GM23338 (cell line): ENCODE measurements around the gene DMBT1. TPM values are rescaled to one million over a fixed set of nuclear protein-coding genes. Genes with fewer than 3 reads are reported as not detected.

Experiments
- ATAC-seq: fragments of 200-7000 bp; cut with Tn5 transposase; 3 replicates; pipeline ENCODE4 v1.9.1; 2020
- DNase-seq: peaks from one replicate; pipeline ENCODE4 v3.0.0-alpha.2; 2015; ENCODE audit warnings: low spot score
- H2AFZ ChIP-seq: fragments of 200-600 bp; sonication (generic); 2 replicates; pipeline ENCODE4 v1.8.0; 2016; ENCODE audit warnings: antibody characterized with exemption, mild to moderate bottlenecking, moderate library complexity
- H3F3A ChIP-seq: fragments of 200-600 bp; sonication (generic); replicated peaks from 2 replicates; pipeline ENCODE4 v1.8.0; 2017; ENCODE audit warnings: antibody characterized with exemption, mixed run types, low read depth
- H3K27ac ChIP-seq: fragments of 200-600 bp; sonication (generic); 2 replicates; pipeline ENCODE4 v1.6.1; 2016; ENCODE audit warnings: low read depth
- H3K27me3 ChIP-seq: fragments of 200-600 bp; sonication (generic); 2 replicates; pipeline ENCODE4 v1.8.0; 2016; ENCODE audit warnings: mild to moderate bottlenecking, mixed run types, moderate library complexity; ENCODE audit not compliant: insufficient read depth
- H3K36me3 ChIP-seq: fragments of 200-600 bp; sonication (generic); 2 replicates; pipeline ENCODE4 v1.8.0; 2016; ENCODE audit warnings: mild to moderate bottlenecking; ENCODE audit not compliant: insufficient read depth
- H3K4me1 ChIP-seq: fragments of 200-600 bp; sonication (generic); 2 replicates; pipeline ENCODE4 v1.8.0; 2016; ENCODE audit warnings: mild to moderate bottlenecking, moderate library complexity; ENCODE audit not compliant: insufficient read depth
- H3K4me2 ChIP-seq: fragments of 200-600 bp; sonication (generic); 2 replicates; pipeline ENCODE4 v1.7.1; 2017; ENCODE audit warnings: mixed run types
- H3K4me3 ChIP-seq: fragments of 200-600 bp; sonication (generic); 2 replicates; pipeline ENCODE4 v1.6.1; 2016; ENCODE audit warnings: mixed run types
- H3K79me2 ChIP-seq: fragments of 200-600 bp; sonication (generic); replicated peaks from 2 replicates; pipeline ENCODE4 v1.8.0; 2017; ENCODE audit warnings: mild to moderate bottlenecking; ENCODE audit not compliant: insufficient read depth
- H3K9me2 ChIP-seq: fragments of 200-600 bp; sonication (generic); 2 replicates; pipeline ENCODE4 v1.8.0; 2017; ENCODE audit not compliant: insufficient read depth
- H4K20me1 ChIP-seq: fragments of 200-600 bp; sonication (generic); replicated peaks from 2 replicates; pipeline ENCODE4 v1.8.0; 2017; ENCODE audit warnings: mild to moderate bottlenecking; ENCODE audit not compliant: insufficient read depth
- H3K27ac Mint-ChIP-seq: 2 replicates; pipeline ENCODE4 v1.8.0; 2020; ENCODE audit warnings: inconsistent platforms, mild to moderate bottlenecking, moderate library complexity, mixed read lengths
- H3K27me3 Mint-ChIP-seq: 3 replicates; pipeline ENCODE4 v1.8.0; 2022; ENCODE audit warnings: low read depth, mild to moderate bottlenecking, moderate library complexity, mixed read lengths, inconsistent platforms; ENCODE audit not compliant: insufficient read depth, poor library complexity
- H3K36me3 Mint-ChIP-seq: 3 replicates; pipeline ENCODE4 v1.8.0; 2021; ENCODE audit warnings: low read depth, mild to moderate bottlenecking, inconsistent platforms, moderate library complexity, mixed read lengths
- H3K4me1 Mint-ChIP-seq: 3 replicates; pipeline ENCODE4 v1.8.0; 2020; ENCODE audit warnings: mild to moderate bottlenecking, inconsistent platforms, mixed read lengths
- H3K4me3 Mint-ChIP-seq: 3 replicates; pipeline ENCODE4 v1.8.0; 2021; ENCODE audit warnings: moderate library complexity, mild to moderate bottlenecking, inconsistent platforms, mixed read lengths
- H3K9me3 Mint-ChIP-seq: 3 replicates; pipeline ENCODE4 v1.8.0; 2020; ENCODE audit warnings: moderate library complexity, mild to moderate bottlenecking, inconsistent platforms, mixed read lengths
- CREB1 ChIP-seq: fragments of 250-450 bp; sonication (Bioruptor Pico); IDR thresholded peaks from 2 replicates; pipeline ENCODE4 v1.5.0; 2020; ENCODE audit warnings: low read depth, mild to moderate bottlenecking, moderate library complexity
- ETS1 ChIP-seq: IDR thresholded peaks from 2 replicates; pipeline ENCODE4 v1.6.1; 2016; ENCODE audit warnings: antibody characterized with exemption
- EZH2 ChIP-seq: fragments of 200-600 bp; sonication (generic); IDR thresholded peaks from one replicate; pipeline ENCODE4 v1.8.0; 2017; ENCODE audit warnings: antibody characterized with exemption, mild to moderate bottlenecking, low read depth; ENCODE audit not compliant: unreplicated experiment
- EZH2phosphoT487 ChIP-seq: fragments of 200-600 bp; sonication (generic); IDR thresholded peaks from one replicate; pipeline ENCODE4 v1.8.1; 2018; ENCODE audit warnings: antibody characterized with exemption; ENCODE audit not compliant: unreplicated experiment
- JUNB ChIP-seq: IDR thresholded peaks from one replicate; pipeline ENCODE4 v1.6.1; 2016; ENCODE audit warnings: antibody characterized with exemption; ENCODE audit not compliant: unreplicated experiment
- NANOG ChIP-seq: IDR thresholded peaks from 2 replicates; pipeline ENCODE4 v1.6.1; 2016; ENCODE audit warnings: antibody characterized with exemption, borderline replicate concordance
- POLR2AphosphoS5 ChIP-seq: IDR thresholded peaks from 2 replicates; pipeline ENCODE4 v1.6.1; 2016; ENCODE audit warnings: antibody characterized with exemption, low read depth
- STAT1 ChIP-seq: IDR thresholded peaks from one replicate; pipeline ENCODE4 v1.6.1; 2016; ENCODE audit warnings: antibody characterized with exemption; ENCODE audit not compliant: unreplicated experiment
- ZNF114 ChIP-seq: fragments of 250-450 bp; sonication (Bioruptor Pico); IDR thresholded peaks from 2 replicates; pipeline ENCODE4 v1.5.0; 2020; ENCODE audit warnings: mild to moderate bottlenecking, moderate library complexity
- ZNF331 ChIP-seq: fragments of 250-450 bp; sonication (Bioruptor Pico); IDR thresholded peaks from 2 replicates; pipeline ENCODE4 v1.5.0; 2020; ENCODE audit warnings: low read depth, mild to moderate bottlenecking, moderate library complexity
- polyA plus RNA-seq: library from polyadenylated mRNA; unstranded; fragments of >200 nt; fragmentation: Nextera tagmentation; extraction: Ambion mirVana; gene quantifications from 2 replicates; pipeline ENCODE4 v1.2.1, GENCODE V29; 2016
- total RNA-seq: library from RNA; depleted of rRNA; stranded (reverse); fragments of >200 nt; shearing (Covaris generic); gene quantifications from 2 replicates; pipeline ENCODE4 v1.2.3, GENCODE V29; 2014
- TF ChIP-seq, protein P1 (sequence below): IDR thresholded peaks from one replicate; pipeline ENCODE4 v1.6.1; 2018; ENCODE audit warnings: antibody characterized with exemption; ENCODE audit not compliant: unreplicated experiment
- TF ChIP-seq, protein P2 (sequence below), 2 experiments: fragments of 200-600 bp in 1 of 2; sonication (generic) in 1 of 2; conservative IDR thresholded peaks; 2 replicates each; pipeline versions ENCODE4 v1.5.1 to v1.6.1; 2016 to 2017; ENCODE audit warnings: antibody characterized with exemption in 2 of 2, low read depth in 2 of 2, mild to moderate bottlenecking in 2 of 2, moderate library complexity in 1 of 2
- TF ChIP-seq, protein P3 (sequence below): fragments of 250-450 bp; sonication (Bioruptor Pico); IDR thresholded peaks from 2 replicates; pipeline ENCODE4 v1.5.0; 2020; ENCODE audit warnings: mild to moderate bottlenecking, moderate library complexity

The DMBT1 gene
- total and polyA plus RNA-seq, 2 experiments from 2014 or later = 0.03 to 0.05 TPM

DNA sequence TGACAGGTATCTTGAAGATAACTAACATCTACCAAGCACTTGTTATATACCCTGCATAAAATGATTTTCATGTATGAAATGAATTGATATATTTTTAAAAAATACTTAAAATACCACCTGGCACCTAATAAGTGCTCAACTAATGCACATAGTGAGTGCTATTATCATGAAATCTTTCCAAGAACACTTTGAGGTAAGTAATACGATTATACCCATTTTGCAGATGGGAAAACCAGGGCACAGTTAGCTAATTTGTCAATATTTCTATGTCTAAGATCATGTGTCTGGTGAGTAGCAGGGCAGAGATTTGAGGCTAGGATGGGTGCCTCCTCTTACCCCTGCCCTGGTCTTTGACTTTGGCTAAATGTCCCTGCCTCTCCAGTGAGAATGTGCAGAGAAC is 6.1 kb downstream of the DMBT1 start:
- H3K36me3 ChIP-seq = no peaks in the 10 kb centered on the region
- H3K4me3 Mint-ChIP-seq = no peak overlapping the region
- H3K4me2 ChIP-seq = no peak overlapping the region
- no peak overlapping the region for H3K4me3 ChIP-seq
- no peaks in the 10 kb centered on the region for H3F3A ChIP-seq
- H3K27me3 Mint-ChIP-seq = peaks cover 8% of the 10 kb centered on the region
- TF ChIP-seq POLR2AphosphoS5 (no peak), ZNF114 (CRISPR knock-in tag) (no peak), EZH2 (no peak), NANOG (no peak), EZH2phosphoT487 (no peak), STAT1 (no peak), ZNF331 (no peak), CREB1 (CRISPR knock-in tag) (no peak), JUNB (no peak), ETS1 (no peak)
- TF ChIP-seq, protein P1, sequence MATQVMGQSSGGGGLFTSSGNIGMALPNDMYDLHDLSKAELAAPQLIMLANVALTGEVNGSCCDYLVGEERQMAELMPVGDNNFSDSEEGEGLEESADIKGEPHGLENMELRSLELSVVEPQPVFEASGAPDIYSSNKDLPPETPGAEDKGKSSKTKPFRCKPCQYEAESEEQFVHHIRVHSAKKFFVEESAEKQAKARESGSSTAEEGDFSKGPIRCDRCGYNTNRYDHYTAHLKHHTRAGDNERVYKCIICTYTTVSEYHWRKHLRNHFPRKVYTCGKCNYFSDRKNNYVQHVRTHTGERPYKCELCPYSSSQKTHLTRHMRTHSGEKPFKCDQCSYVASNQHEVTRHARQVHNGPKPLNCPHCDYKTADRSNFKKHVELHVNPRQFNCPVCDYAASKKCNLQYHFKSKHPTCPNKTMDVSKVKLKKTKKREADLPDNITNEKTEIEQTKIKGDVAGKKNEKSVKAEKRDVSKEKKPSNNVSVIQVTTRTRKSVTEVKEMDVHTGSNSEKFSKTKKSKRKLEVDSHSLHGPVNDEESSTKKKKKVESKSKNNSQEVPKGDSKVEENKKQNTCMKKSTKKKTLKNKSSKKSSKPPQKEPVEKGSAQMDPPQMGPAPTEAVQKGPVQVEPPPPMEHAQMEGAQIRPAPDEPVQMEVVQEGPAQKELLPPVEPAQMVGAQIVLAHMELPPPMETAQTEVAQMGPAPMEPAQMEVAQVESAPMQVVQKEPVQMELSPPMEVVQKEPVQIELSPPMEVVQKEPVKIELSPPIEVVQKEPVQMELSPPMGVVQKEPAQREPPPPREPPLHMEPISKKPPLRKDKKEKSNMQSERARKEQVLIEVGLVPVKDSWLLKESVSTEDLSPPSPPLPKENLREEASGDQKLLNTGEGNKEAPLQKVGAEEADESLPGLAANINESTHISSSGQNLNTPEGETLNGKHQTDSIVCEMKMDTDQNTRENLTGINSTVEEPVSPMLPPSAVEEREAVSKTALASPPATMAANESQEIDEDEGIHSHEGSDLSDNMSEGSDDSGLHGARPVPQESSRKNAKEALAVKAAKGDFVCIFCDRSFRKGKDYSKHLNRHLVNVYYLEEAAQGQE = no peak
- TF ChIP-seq, protein P2, sequence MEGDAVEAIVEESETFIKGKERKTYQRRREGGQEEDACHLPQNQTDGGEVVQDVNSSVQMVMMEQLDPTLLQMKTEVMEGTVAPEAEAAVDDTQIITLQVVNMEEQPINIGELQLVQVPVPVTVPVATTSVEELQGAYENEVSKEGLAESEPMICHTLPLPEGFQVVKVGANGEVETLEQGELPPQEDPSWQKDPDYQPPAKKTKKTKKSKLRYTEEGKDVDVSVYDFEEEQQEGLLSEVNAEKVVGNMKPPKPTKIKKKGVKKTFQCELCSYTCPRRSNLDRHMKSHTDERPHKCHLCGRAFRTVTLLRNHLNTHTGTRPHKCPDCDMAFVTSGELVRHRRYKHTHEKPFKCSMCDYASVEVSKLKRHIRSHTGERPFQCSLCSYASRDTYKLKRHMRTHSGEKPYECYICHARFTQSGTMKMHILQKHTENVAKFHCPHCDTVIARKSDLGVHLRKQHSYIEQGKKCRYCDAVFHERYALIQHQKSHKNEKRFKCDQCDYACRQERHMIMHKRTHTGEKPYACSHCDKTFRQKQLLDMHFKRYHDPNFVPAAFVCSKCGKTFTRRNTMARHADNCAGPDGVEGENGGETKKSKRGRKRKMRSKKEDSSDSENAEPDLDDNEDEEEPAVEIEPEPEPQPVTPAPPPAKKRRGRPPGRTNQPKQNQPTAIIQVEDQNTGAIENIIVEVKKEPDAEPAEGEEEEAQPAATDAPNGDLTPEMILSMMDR (conservative IDR thresholded peaks at IDR 0.05; ENCODE audit: low read depth in 2 of 2) = no peak
- TF ChIP-seq, protein P3, sequence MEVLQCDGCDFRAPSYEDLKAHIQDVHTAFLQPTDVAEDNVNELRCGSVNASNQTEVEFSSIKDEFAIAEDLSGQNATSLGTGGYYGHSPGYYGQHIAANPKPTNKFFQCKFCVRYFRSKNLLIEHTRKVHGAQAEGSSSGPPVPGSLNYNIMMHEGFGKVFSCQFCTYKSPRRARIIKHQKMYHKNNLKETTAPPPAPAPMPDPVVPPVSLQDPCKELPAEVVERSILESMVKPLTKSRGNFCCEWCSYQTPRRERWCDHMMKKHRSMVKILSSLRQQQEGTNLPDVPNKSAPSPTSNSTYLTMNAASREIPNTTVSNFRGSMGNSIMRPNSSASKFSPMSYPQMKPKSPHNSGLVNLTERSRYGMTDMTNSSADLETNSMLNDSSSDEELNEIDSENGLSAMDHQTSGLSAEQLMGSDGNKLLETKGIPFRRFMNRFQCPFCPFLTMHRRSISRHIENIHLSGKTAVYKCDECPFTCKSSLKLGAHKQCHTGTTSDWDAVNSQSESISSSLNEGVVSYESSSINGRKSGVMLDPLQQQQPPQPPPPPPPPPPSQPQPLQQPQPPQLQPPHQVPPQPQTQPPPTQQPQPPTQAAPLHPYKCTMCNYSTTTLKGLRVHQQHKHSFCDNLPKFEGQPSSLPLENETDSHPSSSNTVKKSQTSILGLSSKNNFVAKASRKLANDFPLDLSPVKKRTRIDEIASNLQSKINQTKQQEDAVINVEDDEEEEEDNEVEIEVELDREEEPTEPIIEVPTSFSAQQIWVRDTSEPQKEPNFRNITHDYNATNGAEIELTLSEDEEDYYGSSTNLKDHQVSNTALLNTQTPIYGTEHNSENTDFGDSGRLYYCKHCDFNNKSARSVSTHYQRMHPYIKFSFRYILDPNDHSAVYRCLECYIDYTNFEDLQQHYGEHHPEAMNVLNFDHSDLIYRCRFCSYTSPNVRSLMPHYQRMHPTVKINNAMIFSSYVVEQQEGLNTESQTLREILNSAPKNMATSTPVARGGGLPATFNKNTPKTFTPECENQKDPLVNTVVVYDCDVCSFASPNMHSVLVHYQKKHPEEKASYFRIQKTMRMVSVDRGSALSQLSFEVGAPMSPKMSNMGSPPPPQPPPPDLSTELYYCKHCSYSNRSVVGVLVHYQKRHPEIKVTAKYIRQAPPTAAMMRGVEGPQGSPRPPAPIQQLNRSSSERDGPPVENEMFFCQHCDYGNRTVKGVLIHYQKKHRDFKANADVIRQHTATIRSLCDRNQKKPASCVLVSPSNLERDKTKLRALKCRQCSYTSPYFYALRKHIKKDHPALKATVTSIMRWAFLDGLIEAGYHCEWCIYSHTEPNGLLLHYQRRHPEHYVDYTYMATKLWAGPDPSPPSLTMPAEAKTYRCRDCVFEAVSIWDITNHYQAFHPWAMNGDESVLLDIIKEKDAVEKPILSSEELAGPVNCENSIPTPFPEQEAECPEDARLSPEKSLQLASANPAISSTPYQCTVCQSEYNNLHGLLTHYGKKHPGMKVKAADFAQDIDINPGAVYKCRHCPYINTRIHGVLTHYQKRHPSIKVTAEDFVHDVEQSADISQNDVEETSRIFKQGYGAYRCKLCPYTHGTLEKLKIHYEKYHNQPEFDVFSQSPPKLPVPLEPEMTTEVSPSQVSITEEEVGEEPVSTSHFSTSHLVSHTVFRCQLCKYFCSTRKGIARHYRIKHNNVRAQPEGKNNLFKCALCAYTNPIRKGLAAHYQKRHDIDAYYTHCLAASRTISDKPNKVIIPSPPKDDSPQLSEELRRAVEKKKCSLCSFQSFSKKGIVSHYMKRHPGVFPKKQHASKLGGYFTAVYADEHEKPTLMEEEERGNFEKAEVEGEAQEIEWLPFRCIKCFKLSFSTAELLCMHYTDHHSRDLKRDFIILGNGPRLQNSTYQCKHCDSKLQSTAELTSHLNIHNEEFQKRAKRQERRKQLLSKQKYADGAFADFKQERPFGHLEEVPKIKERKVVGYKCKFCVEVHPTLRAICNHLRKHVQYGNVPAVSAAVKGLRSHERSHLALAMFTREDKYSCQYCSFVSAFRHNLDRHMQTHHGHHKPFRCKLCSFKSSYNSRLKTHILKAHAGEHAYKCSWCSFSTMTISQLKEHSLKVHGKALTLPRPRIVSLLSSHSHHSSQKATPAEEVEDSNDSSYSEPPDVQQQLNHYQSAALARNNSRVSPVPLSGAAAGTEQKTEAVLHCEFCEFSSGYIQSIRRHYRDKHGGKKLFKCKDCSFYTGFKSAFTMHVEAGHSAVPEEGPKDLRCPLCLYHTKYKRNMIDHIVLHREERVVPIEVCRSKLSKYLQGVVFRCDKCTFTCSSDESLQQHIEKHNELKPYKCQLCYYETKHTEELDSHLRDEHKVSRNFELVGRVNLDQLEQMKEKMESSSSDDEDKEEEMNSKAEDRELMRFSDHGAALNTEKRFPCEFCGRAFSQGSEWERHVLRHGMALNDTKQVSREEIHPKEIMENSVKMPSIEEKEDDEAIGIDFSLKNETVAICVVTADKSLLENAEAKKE (CRISPR knock-in tag) = no peak
- H3K27ac Mint-ChIP-seq = no peak overlapping the region
- H3K9me2 ChIP-seq = no peaks in the 10 kb centered on the region
- no peaks in the 10 kb centered on the region for H3K4me1 ChIP-seq
- no peaks in the 10 kb centered on the region for H3K36me3 Mint-ChIP-seq
- peaks cover 5% of the 10 kb centered on the region for H3K4me1 Mint-ChIP-seq
- ATAC-seq (no peak), DNase-seq (no peak)
- no peak overlapping the region for H2AFZ ChIP-seq
- no peak overlapping the region for H3K27ac ChIP-seq
- H3K27me3 ChIP-seq = no peaks in the 10 kb centered on the region
- H3K79me2 ChIP-seq = no peaks in the 10 kb centered on the region
- H4K20me1 ChIP-seq = no peaks in the 10 kb centered on the region
- H3K9me3 Mint-ChIP-seq = peaks cover 3% of the 10 kb centered on the region; the same call in 2 of the 3 replicates
